Neural cell (in vitro differentiated cells): ENCODE results near the gene ZFR2. TPM values are rescaled to one million over a fixed set of nuclear protein-coding genes. Genes with fewer than 3 reads are reported as not detected.

Experiments
- H2AFZ ChIP-seq: fragments of 200-600, 300-800 bp; sonication (generic), shearing (Covaris generic); 2 replicates; pipeline ENCODE4 v1.6.0; 2014; ENCODE audit warnings: low read depth, mild to moderate bottlenecking, antibody characterized with exemption, low read length, moderate library complexity
- H3F3A ChIP-seq: fragments of 200-600 bp; shearing (Covaris generic); 2 replicates; pipeline ENCODE4 v1.6.1; 2016; ENCODE audit warnings: mild to moderate bottlenecking, moderate library complexity, mixed read lengths, antibody characterized with exemption, low read length; ENCODE audit not compliant: insufficient read depth, poor library complexity, severe bottlenecking
- H3K27ac ChIP-seq: fragments of 200-600, 300-800 bp; sonication (generic), shearing (Covaris generic); 2 replicates; pipeline ENCODE4 v1.5.1; 2014; ENCODE audit warnings: mild to moderate bottlenecking, low read length, moderate library complexity
- H3K27me3 ChIP-seq: fragments of 300-800, 200-600 bp; sonication (generic), shearing (Covaris generic); 2 replicates; pipeline ENCODE4 v1.6.0; 2014; ENCODE audit warnings: mild to moderate bottlenecking, low read depth, low read length, moderate library complexity; ENCODE audit not compliant: insufficient read depth
- H3K36me3 ChIP-seq: fragments of 300-800, 200-600 bp; sonication (generic), shearing (Covaris generic); 2 replicates; pipeline ENCODE4 v1.5.1; 2014; ENCODE audit warnings: mild to moderate bottlenecking, antibody characterized with exemption, low read length, moderate library complexity; ENCODE audit not compliant: insufficient read depth
- H3K4me2 ChIP-seq: fragments of 300-800, 200-600 bp; sonication (generic), shearing (Covaris generic); 2 replicates; pipeline ENCODE4 v1.6.0; 2014; ENCODE audit warnings: mild to moderate bottlenecking, low read length
- H3K4me3 ChIP-seq: fragments of 300-800, 200-600 bp; sonication (generic), shearing (Covaris generic); 2 replicates; pipeline ENCODE4 v1.5.1; 2014; ENCODE audit warnings: mild to moderate bottlenecking, low read length, moderate library complexity
- H3K79me2 ChIP-seq: fragments of 200-600 bp; shearing (Covaris generic); replicated peaks from 2 replicates; pipeline ENCODE4 v1.6.0; 2014; ENCODE audit warnings: mild to moderate bottlenecking, low read length, moderate library complexity; ENCODE audit not compliant: insufficient read depth
- H3K9ac ChIP-seq: fragments of 300-800, 200-600 bp; sonication (generic), shearing (Covaris generic); 2 replicates; pipeline ENCODE4 v1.6.1; 2016; ENCODE audit warnings: mild to moderate bottlenecking, low read length, mixed read lengths
- H3K9me2 ChIP-seq: fragments of 200-600 bp; shearing (Covaris generic); 2 replicates; pipeline ENCODE4 v1.6.1; 2016; ENCODE audit warnings: mild to moderate bottlenecking, low read length, mixed read lengths; ENCODE audit not compliant: insufficient read depth
- H3K9me3 ChIP-seq: fragments of 200-600, 300-800 bp; sonication (generic), shearing (Covaris generic); 2 replicates; pipeline ENCODE4 v1.6.1; 2016; ENCODE audit warnings: mild to moderate bottlenecking, mixed run types, low read length, moderate library complexity, mixed read lengths
- H4K20me1 ChIP-seq: fragments of 200-600 bp; shearing (Covaris generic); 2 replicates; pipeline ENCODE4 v1.6.1; 2016; ENCODE audit warnings: mild to moderate bottlenecking, mixed run types; ENCODE audit not compliant: insufficient read depth
- CTCF ChIP-seq: fragments of 450-650 bp; IDR thresholded peaks from 2 replicates; pipeline ENCODE4 v1.5.1; 2014; ENCODE audit warnings: antibody characterized with exemption, mild to moderate bottlenecking, moderate library complexity; ENCODE audit not compliant: poor library complexity, severe bottlenecking
- EP300 ChIP-seq: fragments of 450-650 bp; conservative IDR thresholded peaks from 2 replicates; pipeline ENCODE4 v1.6.1; 2014; ENCODE audit warnings: antibody characterized with exemption, mild to moderate bottlenecking, moderate library complexity; ENCODE audit not compliant: poor library complexity, severe bottlenecking
- MXI1 ChIP-seq: fragments of 450-650 bp; conservative IDR thresholded peaks from 2 replicates; pipeline ENCODE4 v1.6.1; 2014; ENCODE audit warnings: antibody characterized with exemption, mild to moderate bottlenecking; ENCODE audit not compliant: poor library complexity, severe bottlenecking
- POLR2AphosphoS5 ChIP-seq: IDR thresholded peaks from 2 replicates; pipeline ENCODE4 v1.6.1; 2012
- REST ChIP-seq: IDR thresholded peaks from 2 replicates; pipeline ENCODE4 v1.6.1; 2012; ENCODE audit warnings: borderline replicate concordance
- SMC3 ChIP-seq: fragments of 450-650 bp; conservative IDR thresholded peaks from 2 replicates; pipeline ENCODE4 v1.6.1; 2014; ENCODE audit warnings: antibody characterized with exemption, mild to moderate bottlenecking, moderate library complexity; ENCODE audit not compliant: poor library complexity
- TAF1 ChIP-seq: IDR thresholded peaks from 2 replicates; pipeline ENCODE4 v1.6.1; 2012; ENCODE audit warnings: low read depth
- polyA plus RNA-seq: library from polyadenylated mRNA; depleted of rRNA; stranded (reverse); fragments of >200 nt; gene quantifications from 2 replicates; pipeline ENCODE4 v1.2.3, GENCODE V29; 2014

ZFR2 gene
- polyA plus RNA-seq, 1 donor from 2014 or later, result 9.0 TPM

GRCh38 chr19:3860499-3860898 is 8.3 kb downstream of the ZFR2 start:
- no peaks in the 10 kb centered on the region for H3K9me3 ChIP-seq
- H3K9me2 ChIP-seq, result no peaks in the 10 kb centered on the region
- H3K27ac ChIP-seq, result no peak overlapping the region

GRCh38 chr19:3857449-3858003 is 11.3 kb downstream of the ZFR2 start:
- no peak overlapping the region for H3K9ac ChIP-seq
- H3K4me2 ChIP-seq, result no peak overlapping the region
- no peak overlapping the region for H2AFZ ChIP-seq
- no peaks in the 10 kb centered on the region for H4K20me1 ChIP-seq
- no peaks in the 10 kb centered on the region for H3F3A ChIP-seq
- H3K36me3 ChIP-seq, result no peaks in the 10 kb centered on the region
- H3K27ac ChIP-seq, result no peak overlapping the region
- no peaks in the 10 kb centered on the region for H3K9me2 ChIP-seq
- no peak overlapping the region for H3K4me3 ChIP-seq
- no peaks in the 10 kb centered on the region for H3K79me2 ChIP-seq
- TF ChIP-seq MXI1 (no peak), CTCF (no peak), REST (no peak), SMC3 (no peak), TAF1 (no peak)
- no peaks in the 10 kb centered on the region for H3K27me3 ChIP-seq
- H3K9me3 ChIP-seq, result no peaks in the 10 kb centered on the region

More at GRCh38 chr19:3860499-3860898, 8.3 kb downstream of the ZFR2 start:
- Histone ChIP-seq H3K79me2 (no peaks in the 10 kb centered on the region), H4K20me1 (no peaks in the 10 kb centered on the region), H3K9ac (no peak overlapping the region), H2AFZ (no peak overlapping the region), H3K36me3 (no peaks in the 10 kb centered on the region), H3K27me3 (no peaks in the 10 kb centered on the region), H3K4me3 (no peak overlapping the region), H3K4me2 (no peak overlapping the region), H3F3A (no peaks in the 10 kb centered on the region)
- TF ChIP-seq EP300, result no peak
- TF ChIP-seq TAF1, result no peak
- TF ChIP-seq REST, result no peak
- TF ChIP-seq POLR2AphosphoS5, result no peak
- no peak for TF ChIP-seq SMC3
- TF ChIP-seq CTCF, result no peak
